ENCODE results near the gene MAPRE3. TPM values are rescaled to one million over a fixed set of nuclear protein-coding genes. Genes with fewer than 3 reads are reported as not detected.
A peak's percentile ranks its signal among the peaks of the same experiment; 100 is the strongest.

MAPRE3 gene
- total RNA-seq, 1 experiment from 2014 or later: 4.9 TPM

DNA sequence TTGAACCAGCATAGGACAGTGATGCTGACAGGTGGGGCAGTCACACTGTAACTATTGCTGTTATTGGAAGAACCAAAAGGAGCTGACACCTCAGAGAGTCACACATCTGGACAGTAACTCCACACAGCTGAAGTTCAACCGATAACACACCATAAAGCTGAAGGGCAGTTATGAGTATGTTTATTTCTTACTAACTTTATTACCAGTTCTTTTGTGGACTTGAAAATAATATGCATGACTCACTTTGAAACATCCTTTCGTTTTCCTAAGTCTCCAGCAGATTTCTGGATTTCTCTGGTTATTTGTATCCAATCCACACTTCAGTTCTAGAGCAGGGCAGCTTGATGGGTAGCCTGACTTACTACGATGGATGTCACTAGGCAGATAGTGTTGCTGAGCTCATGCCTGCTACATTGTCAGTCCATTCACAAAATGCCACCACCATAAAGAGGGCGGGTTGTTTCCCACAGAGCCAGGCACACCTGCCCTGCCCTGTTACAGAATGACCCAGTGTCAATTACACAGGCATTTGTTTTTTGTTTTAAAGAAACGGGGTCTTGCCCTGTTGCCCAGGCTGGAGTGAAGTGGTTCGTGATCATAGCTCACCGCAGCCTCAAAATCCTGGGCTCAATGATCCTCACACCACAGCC lies 72.7 kb downstream of the MAPRE3 start:
- peaks cover 2% of the 10 kb centered on the region for H3K36me3 ChIP-seq (ENCODE audit: control insufficient read depth, insufficient read depth, low read length)
- DNase-seq: no peak
- BruUV-seq (replicated peaks): no TSS peak
- no peaks in the 10 kb centered on the region for H3K27me3 Mint-ChIP-seq (ENCODE audit: insufficient read depth, unreplicated experiment)
- H3K36me3 Mint-ChIP-seq (ENCODE audit: insufficient read depth, unreplicated experiment): peaks cover 10% of the 10 kb centered on the region
- no peak overlapping the region for H3K4me3 ChIP-seq (ENCODE audit: low read depth, low read length)
- intact Hi-C loops (cut with micrococcal nuclease; ENCODE audit: unreplicated experiment): no loop called here
- POLR2A ChIA-PET: no interaction called here
- H3K27ac Mint-ChIP-seq (ENCODE audit: unreplicated experiment): no peak overlapping the region
- CTCF ChIA-PET: no interaction called here
- TF ChIP-seq, protein P1, sequence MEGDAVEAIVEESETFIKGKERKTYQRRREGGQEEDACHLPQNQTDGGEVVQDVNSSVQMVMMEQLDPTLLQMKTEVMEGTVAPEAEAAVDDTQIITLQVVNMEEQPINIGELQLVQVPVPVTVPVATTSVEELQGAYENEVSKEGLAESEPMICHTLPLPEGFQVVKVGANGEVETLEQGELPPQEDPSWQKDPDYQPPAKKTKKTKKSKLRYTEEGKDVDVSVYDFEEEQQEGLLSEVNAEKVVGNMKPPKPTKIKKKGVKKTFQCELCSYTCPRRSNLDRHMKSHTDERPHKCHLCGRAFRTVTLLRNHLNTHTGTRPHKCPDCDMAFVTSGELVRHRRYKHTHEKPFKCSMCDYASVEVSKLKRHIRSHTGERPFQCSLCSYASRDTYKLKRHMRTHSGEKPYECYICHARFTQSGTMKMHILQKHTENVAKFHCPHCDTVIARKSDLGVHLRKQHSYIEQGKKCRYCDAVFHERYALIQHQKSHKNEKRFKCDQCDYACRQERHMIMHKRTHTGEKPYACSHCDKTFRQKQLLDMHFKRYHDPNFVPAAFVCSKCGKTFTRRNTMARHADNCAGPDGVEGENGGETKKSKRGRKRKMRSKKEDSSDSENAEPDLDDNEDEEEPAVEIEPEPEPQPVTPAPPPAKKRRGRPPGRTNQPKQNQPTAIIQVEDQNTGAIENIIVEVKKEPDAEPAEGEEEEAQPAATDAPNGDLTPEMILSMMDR (IDR thresholded peaks at IDR 0.05; ENCODE audit: insufficient read depth in 1 of 2, low read depth in 1 of 2, low read length in 1 of 2, severe bottlenecking in 1 of 2, unreplicated experiment in 1 of 2): no peak
- H3K9me3 ChIP-seq: no peaks in the 10 kb centered on the region
- no peak overlapping the region for H3K4me3 Mint-ChIP-seq (ENCODE audit: unreplicated experiment)
- no peaks in the 10 kb centered on the region for H3K27me3 ChIP-seq (replicated peaks; ENCODE audit: control insufficient read depth, insufficient read depth, low read length)
- no peaks in the 10 kb centered on the region for H3K9me3 Mint-ChIP-seq (ENCODE audit: unreplicated experiment)
- no peaks in the 10 kb centered on the region for H3K4me1 Mint-ChIP-seq (ENCODE audit: low read depth, unreplicated experiment)
- H3K4me1 ChIP-seq: no peaks in the 10 kb centered on the region

DNA sequence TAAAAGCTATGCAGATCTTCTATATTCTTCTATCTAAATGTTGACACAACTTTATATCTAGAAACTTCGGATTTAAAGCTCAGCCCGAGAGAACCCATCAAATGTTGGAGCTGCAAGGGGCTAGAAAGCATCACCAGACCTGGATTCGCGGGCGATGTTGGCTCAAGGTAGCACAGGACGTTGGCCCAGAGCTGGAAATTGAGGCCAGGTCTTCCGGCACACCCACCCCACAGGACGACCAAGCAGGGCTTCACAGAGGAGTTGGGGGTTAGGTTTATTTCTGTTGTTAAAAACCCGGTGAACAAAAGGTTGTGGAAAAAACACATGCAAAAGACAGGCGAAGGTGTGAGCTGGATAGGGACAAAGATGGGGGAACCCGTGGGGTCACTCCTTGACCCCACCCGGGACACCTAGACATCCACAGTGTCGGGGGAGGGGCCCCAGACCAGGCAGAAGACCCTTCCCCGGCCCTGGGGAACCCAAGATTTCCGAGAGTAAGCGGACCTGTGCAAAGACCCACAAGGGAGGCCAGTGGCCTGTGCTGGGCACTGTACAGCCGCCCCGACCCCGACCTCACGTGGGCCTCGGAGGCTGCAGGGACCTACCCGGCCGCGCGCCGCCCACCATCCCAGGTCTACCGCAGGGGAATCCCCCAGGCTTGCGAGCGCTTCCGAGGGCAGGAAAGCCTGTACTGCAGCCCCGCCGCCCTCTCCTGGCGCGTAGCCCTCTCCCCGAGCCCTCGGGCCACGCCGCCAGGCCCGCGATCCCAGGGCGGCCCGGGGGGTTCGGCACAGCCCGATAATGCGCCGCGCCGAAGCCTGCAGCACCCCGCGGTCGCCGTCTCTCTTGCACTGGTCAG lies 79.2 kb downstream of the MAPRE3 start:
- peak overlapping the region; percentile 80 for H3K4me3 Mint-ChIP-seq (ENCODE audit: unreplicated experiment)
- Histone ChIP-seq H3K4me1 (0 out of 2 replicates have a peak, but pooled peaks cover 6% of the 10 kb centered on the region), H3K9me3 (no peaks in the 10 kb centered on the region), H3K4me3 (ENCODE audit: low read depth, low read length) (peak overlapping the region; percentile 96), H3K36me3 (ENCODE audit: control insufficient read depth, insufficient read depth, low read length) (no peaks in the 10 kb centered on the region), H3K27me3 (replicated peaks; ENCODE audit: control insufficient read depth, insufficient read depth, low read length) (no peaks in the 10 kb centered on the region)
- ChIA-PET POLR2A (interaction anchor here (2.1 to 2.5 kb wide), 2 partner anchors 16 to 22 kb away, joined by 9 to 27 read pairs; partner anchors contain the start of genes OST4 and TMEM214), CTCF (interaction anchor here (0.7 to 3.3 kb wide), 9 partner anchors 10 to 285 kb away, joined by 3 to 21 read pairs (median 5); partner anchors contain the start of gene KHK)
- TF ChIP-seq, protein P1 (IDR thresholded peaks at IDR 0.05; ENCODE audit: insufficient read depth in 1 of 2, low read depth in 1 of 2, low read length in 1 of 2, severe bottlenecking in 1 of 2, unreplicated experiment in 1 of 2): no peak
- H3K27me3 Mint-ChIP-seq (ENCODE audit: insufficient read depth, unreplicated experiment): peaks cover 10% of the 10 kb centered on the region
- peak overlapping the region; percentile 100 for H3K27ac Mint-ChIP-seq (ENCODE audit: unreplicated experiment)
- H3K4me1 Mint-ChIP-seq (ENCODE audit: low read depth, unreplicated experiment): peaks cover 31% of the 10 kb centered on the region
- DNase-seq: peak; percentile 62 to 69
- H3K9me3 Mint-ChIP-seq (ENCODE audit: unreplicated experiment): peaks cover 9% of the 10 kb centered on the region
- BruUV-seq (replicated peaks): no TSS peak
- peaks cover 43% of the 10 kb centered on the region for H3K36me3 Mint-ChIP-seq (ENCODE audit: insufficient read depth, unreplicated experiment)
- intact Hi-C loops (cut with micrococcal nuclease; ENCODE audit: unreplicated experiment): loop anchor here (1.0 kb wide), 4 partner anchors 17 to 88 kb away; partner anchors contain the start of genes KHK and TMEM214

Measured in Caco-2 (cell line).